Neural cell (in vitro differentiated cells): ENCODE results near the gene FGF14. TPM values are rescaled to one million over a fixed set of nuclear protein-coding genes. Genes with fewer than 3 reads are reported as not detected.

ENCODE experiments used
- H2AFZ ChIP-seq: fragments of 200-600, 300-800 bp; sonication (generic), shearing (Covaris generic); 2 replicates; pipeline ENCODE4 v1.6.0; 2014; ENCODE audit warnings: low read depth, mild to moderate bottlenecking, antibody characterized with exemption, low read length, moderate library complexity
- H3F3A ChIP-seq: fragments of 200-600 bp; shearing (Covaris generic); 2 replicates; pipeline ENCODE4 v1.6.1; 2016; ENCODE audit warnings: mild to moderate bottlenecking, moderate library complexity, mixed read lengths, antibody characterized with exemption, low read length; ENCODE audit not compliant: insufficient read depth, poor library complexity, severe bottlenecking
- H3K27ac ChIP-seq: fragments of 200-600, 300-800 bp; sonication (generic), shearing (Covaris generic); 2 replicates; pipeline ENCODE4 v1.5.1; 2014; ENCODE audit warnings: mild to moderate bottlenecking, low read length, moderate library complexity
- H3K27me3 ChIP-seq: fragments of 300-800, 200-600 bp; sonication (generic), shearing (Covaris generic); 2 replicates; pipeline ENCODE4 v1.6.0; 2014; ENCODE audit warnings: mild to moderate bottlenecking, low read depth, low read length, moderate library complexity; ENCODE audit not compliant: insufficient read depth
- H3K36me3 ChIP-seq: fragments of 300-800, 200-600 bp; sonication (generic), shearing (Covaris generic); 2 replicates; pipeline ENCODE4 v1.5.1; 2014; ENCODE audit warnings: mild to moderate bottlenecking, antibody characterized with exemption, low read length, moderate library complexity; ENCODE audit not compliant: insufficient read depth
- H3K4me2 ChIP-seq: fragments of 300-800, 200-600 bp; sonication (generic), shearing (Covaris generic); 2 replicates; pipeline ENCODE4 v1.6.0; 2014; ENCODE audit warnings: mild to moderate bottlenecking, low read length
- H3K4me3 ChIP-seq: fragments of 300-800, 200-600 bp; sonication (generic), shearing (Covaris generic); 2 replicates; pipeline ENCODE4 v1.5.1; 2014; ENCODE audit warnings: mild to moderate bottlenecking, low read length, moderate library complexity
- H3K79me2 ChIP-seq: fragments of 200-600 bp; shearing (Covaris generic); replicated peaks from 2 replicates; pipeline ENCODE4 v1.6.0; 2014; ENCODE audit warnings: mild to moderate bottlenecking, low read length, moderate library complexity; ENCODE audit not compliant: insufficient read depth
- H3K9ac ChIP-seq: fragments of 300-800, 200-600 bp; sonication (generic), shearing (Covaris generic); 2 replicates; pipeline ENCODE4 v1.6.1; 2016; ENCODE audit warnings: mild to moderate bottlenecking, low read length, mixed read lengths
- H3K9me2 ChIP-seq: fragments of 200-600 bp; shearing (Covaris generic); 2 replicates; pipeline ENCODE4 v1.6.1; 2016; ENCODE audit warnings: mild to moderate bottlenecking, low read length, mixed read lengths; ENCODE audit not compliant: insufficient read depth
- H3K9me3 ChIP-seq: fragments of 200-600, 300-800 bp; sonication (generic), shearing (Covaris generic); 2 replicates; pipeline ENCODE4 v1.6.1; 2016; ENCODE audit warnings: mild to moderate bottlenecking, mixed run types, low read length, moderate library complexity, mixed read lengths
- H4K20me1 ChIP-seq: fragments of 200-600 bp; shearing (Covaris generic); 2 replicates; pipeline ENCODE4 v1.6.1; 2016; ENCODE audit warnings: mild to moderate bottlenecking, mixed run types; ENCODE audit not compliant: insufficient read depth
- EP300 ChIP-seq: fragments of 450-650 bp; conservative IDR thresholded peaks from 2 replicates; pipeline ENCODE4 v1.6.1; 2014; ENCODE audit warnings: antibody characterized with exemption, mild to moderate bottlenecking, moderate library complexity; ENCODE audit not compliant: poor library complexity, severe bottlenecking
- EZH2 ChIP-seq: fragments of 200-600, 300-800 bp; shearing (Covaris generic), sonication (generic); IDR thresholded peaks from 2 replicates; pipeline ENCODE4 v1.6.1; 2014; ENCODE audit warnings: antibody characterized with exemption, low read length, borderline replicate concordance, mild to moderate bottlenecking; ENCODE audit not compliant: insufficient read depth, poor library complexity, severe bottlenecking
- MXI1 ChIP-seq: fragments of 450-650 bp; conservative IDR thresholded peaks from 2 replicates; pipeline ENCODE4 v1.6.1; 2014; ENCODE audit warnings: antibody characterized with exemption, mild to moderate bottlenecking; ENCODE audit not compliant: poor library complexity, severe bottlenecking
- POLR2AphosphoS5 ChIP-seq: IDR thresholded peaks from 2 replicates; pipeline ENCODE4 v1.6.1; 2012
- RAD21 ChIP-seq: fragments of 450-650 bp; conservative IDR thresholded peaks from 2 replicates; pipeline ENCODE4 v1.6.1; 2014; ENCODE audit warnings: antibody characterized with exemption, mild to moderate bottlenecking, moderate library complexity
- SMC3 ChIP-seq: fragments of 450-650 bp; conservative IDR thresholded peaks from 2 replicates; pipeline ENCODE4 v1.6.1; 2014; ENCODE audit warnings: antibody characterized with exemption, mild to moderate bottlenecking, moderate library complexity; ENCODE audit not compliant: poor library complexity
- TAF1 ChIP-seq: IDR thresholded peaks from 2 replicates; pipeline ENCODE4 v1.6.1; 2012; ENCODE audit warnings: low read depth
- polyA plus RNA-seq: library from polyadenylated mRNA; depleted of rRNA; stranded (reverse); fragments of >200 nt; gene quantifications from 2 replicates; pipeline ENCODE4 v1.2.3, GENCODE V29; 2014
- TF ChIP-seq, protein P1 (sequence below): fragments of 450-650 bp; IDR thresholded peaks from 2 replicates; pipeline ENCODE4 v1.5.1; 2014; ENCODE audit warnings: antibody characterized with exemption, mild to moderate bottlenecking, moderate library complexity; ENCODE audit not compliant: poor library complexity, severe bottlenecking
- TF ChIP-seq, protein P2 (sequence below): IDR thresholded peaks from 2 replicates; pipeline ENCODE4 v1.6.1; 2012; ENCODE audit warnings: borderline replicate concordance

FGF14 gene
- polyA plus RNA-seq, 1 donor from 2014 or later, result 36.4 TPM

DNA sequence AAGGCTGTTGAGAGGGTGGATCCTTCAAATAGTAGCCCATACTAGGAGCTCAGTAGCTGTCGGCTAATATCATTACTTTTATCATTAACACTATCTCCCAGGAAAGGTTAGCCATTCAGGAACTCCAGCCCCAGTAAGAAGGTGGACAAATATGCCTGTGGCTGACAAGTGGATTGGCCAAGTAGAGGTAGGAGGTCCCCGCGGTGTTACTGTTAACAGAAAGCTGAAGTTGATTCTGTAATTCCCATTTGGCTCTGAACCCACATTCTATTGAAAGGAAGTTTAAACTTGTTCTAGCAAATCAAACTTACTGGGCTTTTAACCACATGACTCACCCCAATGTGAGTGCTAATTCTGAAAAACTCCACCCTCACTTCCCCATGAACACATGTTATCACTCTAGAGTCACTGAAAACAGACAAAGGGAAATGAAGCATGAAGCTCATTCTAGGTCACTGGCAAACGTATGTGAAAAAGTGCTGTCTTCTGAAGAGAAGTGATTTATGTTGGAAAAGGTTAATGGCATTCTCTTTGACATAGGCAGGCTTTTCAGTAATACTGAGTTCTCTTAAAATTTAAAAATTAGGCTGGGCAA lies 273.5 kb downstream of the FGF14 start:
- no peak overlapping the region for H3K4me3 ChIP-seq
- no peaks in the 10 kb centered on the region for H3K79me2 ChIP-seq
- TF ChIP-seq EZH2, result no peak
- no peak for TF ChIP-seq SMC3
- no peak for TF ChIP-seq RAD21
- TF ChIP-seq POLR2AphosphoS5, result no peak
- TF ChIP-seq MXI1, result no peak
- no peaks in the 10 kb centered on the region for H3F3A ChIP-seq
- no peaks in the 10 kb centered on the region for H3K27me3 ChIP-seq
- H3K9me3 ChIP-seq, result no peaks in the 10 kb centered on the region
- H4K20me1 ChIP-seq, result no peaks in the 10 kb centered on the region
- no peak overlapping the region for H3K9ac ChIP-seq
- no peaks in the 10 kb centered on the region for H3K36me3 ChIP-seq
- H2AFZ ChIP-seq, result no peak overlapping the region
- no peak overlapping the region for H3K27ac ChIP-seq
- H3K4me2 ChIP-seq, result no peak overlapping the region
- no peaks in the 10 kb centered on the region for H3K9me2 ChIP-seq

DNA sequence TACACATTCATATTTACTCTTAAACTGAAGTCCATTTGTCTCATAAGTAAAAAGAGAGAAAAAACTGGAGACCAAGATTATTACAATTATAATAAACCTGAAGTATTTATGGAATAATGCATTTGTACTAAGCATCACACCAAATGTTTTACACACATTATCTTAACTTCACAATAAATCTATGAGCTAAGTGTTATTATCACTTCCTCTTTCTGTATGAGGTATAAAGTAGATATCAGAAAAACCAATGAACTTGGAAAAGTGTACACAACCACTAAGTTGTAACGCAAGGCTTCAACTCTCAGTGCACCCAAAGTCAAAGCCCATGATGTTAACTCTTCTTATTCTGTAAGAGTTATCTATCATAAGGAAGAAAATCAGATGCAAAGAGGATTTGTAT lies 274.7 kb downstream of the FGF14 start:
- H3F3A ChIP-seq, result no peaks in the 10 kb centered on the region
- no peaks in the 10 kb centered on the region for H4K20me1 ChIP-seq
- no peaks in the 10 kb centered on the region for H3K36me3 ChIP-seq
- TF ChIP-seq MXI1 (no peak), SMC3 (no peak), POLR2AphosphoS5 (no peak), EP300 (no peak), EZH2 (no peak), RAD21 (no peak), TAF1 (no peak)
- TF ChIP-seq, protein P1, sequence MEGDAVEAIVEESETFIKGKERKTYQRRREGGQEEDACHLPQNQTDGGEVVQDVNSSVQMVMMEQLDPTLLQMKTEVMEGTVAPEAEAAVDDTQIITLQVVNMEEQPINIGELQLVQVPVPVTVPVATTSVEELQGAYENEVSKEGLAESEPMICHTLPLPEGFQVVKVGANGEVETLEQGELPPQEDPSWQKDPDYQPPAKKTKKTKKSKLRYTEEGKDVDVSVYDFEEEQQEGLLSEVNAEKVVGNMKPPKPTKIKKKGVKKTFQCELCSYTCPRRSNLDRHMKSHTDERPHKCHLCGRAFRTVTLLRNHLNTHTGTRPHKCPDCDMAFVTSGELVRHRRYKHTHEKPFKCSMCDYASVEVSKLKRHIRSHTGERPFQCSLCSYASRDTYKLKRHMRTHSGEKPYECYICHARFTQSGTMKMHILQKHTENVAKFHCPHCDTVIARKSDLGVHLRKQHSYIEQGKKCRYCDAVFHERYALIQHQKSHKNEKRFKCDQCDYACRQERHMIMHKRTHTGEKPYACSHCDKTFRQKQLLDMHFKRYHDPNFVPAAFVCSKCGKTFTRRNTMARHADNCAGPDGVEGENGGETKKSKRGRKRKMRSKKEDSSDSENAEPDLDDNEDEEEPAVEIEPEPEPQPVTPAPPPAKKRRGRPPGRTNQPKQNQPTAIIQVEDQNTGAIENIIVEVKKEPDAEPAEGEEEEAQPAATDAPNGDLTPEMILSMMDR, result no peak
- TF ChIP-seq, protein P2, sequence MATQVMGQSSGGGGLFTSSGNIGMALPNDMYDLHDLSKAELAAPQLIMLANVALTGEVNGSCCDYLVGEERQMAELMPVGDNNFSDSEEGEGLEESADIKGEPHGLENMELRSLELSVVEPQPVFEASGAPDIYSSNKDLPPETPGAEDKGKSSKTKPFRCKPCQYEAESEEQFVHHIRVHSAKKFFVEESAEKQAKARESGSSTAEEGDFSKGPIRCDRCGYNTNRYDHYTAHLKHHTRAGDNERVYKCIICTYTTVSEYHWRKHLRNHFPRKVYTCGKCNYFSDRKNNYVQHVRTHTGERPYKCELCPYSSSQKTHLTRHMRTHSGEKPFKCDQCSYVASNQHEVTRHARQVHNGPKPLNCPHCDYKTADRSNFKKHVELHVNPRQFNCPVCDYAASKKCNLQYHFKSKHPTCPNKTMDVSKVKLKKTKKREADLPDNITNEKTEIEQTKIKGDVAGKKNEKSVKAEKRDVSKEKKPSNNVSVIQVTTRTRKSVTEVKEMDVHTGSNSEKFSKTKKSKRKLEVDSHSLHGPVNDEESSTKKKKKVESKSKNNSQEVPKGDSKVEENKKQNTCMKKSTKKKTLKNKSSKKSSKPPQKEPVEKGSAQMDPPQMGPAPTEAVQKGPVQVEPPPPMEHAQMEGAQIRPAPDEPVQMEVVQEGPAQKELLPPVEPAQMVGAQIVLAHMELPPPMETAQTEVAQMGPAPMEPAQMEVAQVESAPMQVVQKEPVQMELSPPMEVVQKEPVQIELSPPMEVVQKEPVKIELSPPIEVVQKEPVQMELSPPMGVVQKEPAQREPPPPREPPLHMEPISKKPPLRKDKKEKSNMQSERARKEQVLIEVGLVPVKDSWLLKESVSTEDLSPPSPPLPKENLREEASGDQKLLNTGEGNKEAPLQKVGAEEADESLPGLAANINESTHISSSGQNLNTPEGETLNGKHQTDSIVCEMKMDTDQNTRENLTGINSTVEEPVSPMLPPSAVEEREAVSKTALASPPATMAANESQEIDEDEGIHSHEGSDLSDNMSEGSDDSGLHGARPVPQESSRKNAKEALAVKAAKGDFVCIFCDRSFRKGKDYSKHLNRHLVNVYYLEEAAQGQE, result no peak
- no peak overlapping the region for H3K9ac ChIP-seq
- H3K27me3 ChIP-seq, result no peaks in the 10 kb centered on the region
- no peaks in the 10 kb centered on the region for H3K9me3 ChIP-seq
- H3K4me3 ChIP-seq, result no peak overlapping the region
- no peak overlapping the region for H2AFZ ChIP-seq
- no peak overlapping the region for H3K27ac ChIP-seq
- H3K79me2 ChIP-seq, result no peaks in the 10 kb centered on the region
- H3K4me2 ChIP-seq, result no peak overlapping the region
- no peaks in the 10 kb centered on the region for H3K9me2 ChIP-seq
